ENCODE results near the gene SLC2A10.

GRCh38 chr20:46755483-46756413, 46.3 kb downstream of the SLC2A10 start:
- TF ChIP-seq CTCF (IDR thresholded peaks at IDR 0.05; ENCODE audit: insufficient read depth, low read length, poor library complexity, severe bottlenecking): no peak
- TF ChIP-seq EZH2phosphoT487 (conservative IDR thresholded peaks at IDR 0.05; ENCODE audit: low read length): no peak
